Endothelial cell of umbilical vein (primary cell): ENCODE results near the gene NRXN3.

Source experiments
- EZH2 ChIP-seq: IDR thresholded peaks from 2 replicates; pipeline ENCODE4 v1.6.1; 2012; ENCODE audit warnings: borderline replicate concordance, low read depth, mild to moderate bottlenecking, moderate library complexity, low read length, inconsistent platforms; ENCODE audit not compliant: severe bottlenecking
- MYC ChIP-seq: IDR thresholded peaks from one replicate; pipeline ENCODE4 v1.6.1; 2011; ENCODE audit warnings: mild to moderate bottlenecking, low read depth, low read length
- POLR2A ChIP-seq: IDR thresholded peaks from 2 replicates; pipeline ENCODE4 v1.6.1; 2012; ENCODE audit warnings: low read depth, mild to moderate bottlenecking, control low read depth, low read length
- POLR2AphosphoS5 ChIP-seq: IDR thresholded peaks from 2 replicates; pipeline ENCODE4 v1.6.1; 2012; ENCODE audit warnings: low read depth, mild to moderate bottlenecking, control low read depth, low read length, moderate library complexity; ENCODE audit not compliant: insufficient read depth
- TF ChIP-seq, protein P1 (sequence below), 2 donors: IDR thresholded peaks; 1 replicate in 1 of 2; 2 replicates in 1 of 2; pipeline ENCODE4 v1.5.1; 2011; ENCODE audit warnings: low read length in 2 of 2, mild to moderate bottlenecking in 2 of 2, moderate library complexity in 2 of 2, control low read depth in 1 of 2, inconsistent platforms in 1 of 2, low read depth in 1 of 2; ENCODE audit not compliant: insufficient read depth in 1 of 2; ENCODE audit errors: extremely low read depth in 1 of 2

GRCh38 chr14:78927261-78927660 is 757.1 kb downstream of the NRXN3 start:
- no peak for TF ChIP-seq POLR2A
- TF ChIP-seq, protein P1, sequence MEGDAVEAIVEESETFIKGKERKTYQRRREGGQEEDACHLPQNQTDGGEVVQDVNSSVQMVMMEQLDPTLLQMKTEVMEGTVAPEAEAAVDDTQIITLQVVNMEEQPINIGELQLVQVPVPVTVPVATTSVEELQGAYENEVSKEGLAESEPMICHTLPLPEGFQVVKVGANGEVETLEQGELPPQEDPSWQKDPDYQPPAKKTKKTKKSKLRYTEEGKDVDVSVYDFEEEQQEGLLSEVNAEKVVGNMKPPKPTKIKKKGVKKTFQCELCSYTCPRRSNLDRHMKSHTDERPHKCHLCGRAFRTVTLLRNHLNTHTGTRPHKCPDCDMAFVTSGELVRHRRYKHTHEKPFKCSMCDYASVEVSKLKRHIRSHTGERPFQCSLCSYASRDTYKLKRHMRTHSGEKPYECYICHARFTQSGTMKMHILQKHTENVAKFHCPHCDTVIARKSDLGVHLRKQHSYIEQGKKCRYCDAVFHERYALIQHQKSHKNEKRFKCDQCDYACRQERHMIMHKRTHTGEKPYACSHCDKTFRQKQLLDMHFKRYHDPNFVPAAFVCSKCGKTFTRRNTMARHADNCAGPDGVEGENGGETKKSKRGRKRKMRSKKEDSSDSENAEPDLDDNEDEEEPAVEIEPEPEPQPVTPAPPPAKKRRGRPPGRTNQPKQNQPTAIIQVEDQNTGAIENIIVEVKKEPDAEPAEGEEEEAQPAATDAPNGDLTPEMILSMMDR (IDR thresholded peaks at IDR 0.05; ENCODE audit: extremely low read depth in 1 of 2, insufficient read depth in 1 of 2, low read depth in 1 of 2, low read length in 2 of 2) = no peak
- TF ChIP-seq EZH2 = no peak
- TF ChIP-seq POLR2AphosphoS5 = no peak
- TF ChIP-seq MYC = no peak
